ENCODE data around the gene C11orf21. TPM values are rescaled to one million over a fixed set of nuclear protein-coding genes. Genes with fewer than 3 reads are reported as not detected.

C11orf21 gene
- total and polyA plus RNA-seq, 10 of the 15 experiments (the other 5 are each of a cell fraction or from before 2014, with no cell fraction given) = 0.04 to 0.26 (median 0.11) TPM; not detected in 7

DNA sequence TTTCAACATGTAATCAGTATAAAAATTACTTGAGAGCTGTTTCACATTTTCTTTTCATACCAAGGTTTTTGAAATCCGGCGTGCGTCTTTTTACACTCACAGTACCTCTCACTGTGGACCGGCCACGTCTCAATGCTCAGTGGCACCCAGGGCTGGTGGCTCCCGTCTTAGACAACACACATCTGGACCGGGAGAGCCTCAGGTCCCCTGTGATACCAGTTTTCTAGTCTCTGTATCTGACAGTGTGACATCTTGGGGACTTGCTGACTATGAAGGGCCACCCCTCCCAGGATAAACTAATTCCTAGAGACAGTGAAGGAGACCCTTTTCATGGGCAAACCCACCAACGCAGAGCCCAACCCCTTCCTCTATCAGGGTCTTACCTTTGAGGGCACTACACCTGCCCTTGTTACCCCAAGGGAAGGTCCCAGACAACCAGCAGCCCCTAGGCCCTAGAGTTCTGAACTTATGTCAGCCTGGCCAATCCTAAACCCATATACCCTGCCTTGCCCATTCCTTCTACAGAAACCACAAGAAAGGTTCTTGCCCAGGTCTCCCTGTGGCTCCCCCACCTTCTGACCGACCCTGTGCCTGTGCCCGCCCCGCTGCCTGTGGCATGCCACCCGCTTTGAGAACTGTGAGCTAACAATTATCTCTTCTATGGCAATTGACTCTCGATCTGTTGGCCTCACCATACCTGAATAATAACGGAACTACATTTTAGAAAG, 25.3 kb downstream of the C11orf21 start (continued):
- TF ChIP-seq, protein P1, sequence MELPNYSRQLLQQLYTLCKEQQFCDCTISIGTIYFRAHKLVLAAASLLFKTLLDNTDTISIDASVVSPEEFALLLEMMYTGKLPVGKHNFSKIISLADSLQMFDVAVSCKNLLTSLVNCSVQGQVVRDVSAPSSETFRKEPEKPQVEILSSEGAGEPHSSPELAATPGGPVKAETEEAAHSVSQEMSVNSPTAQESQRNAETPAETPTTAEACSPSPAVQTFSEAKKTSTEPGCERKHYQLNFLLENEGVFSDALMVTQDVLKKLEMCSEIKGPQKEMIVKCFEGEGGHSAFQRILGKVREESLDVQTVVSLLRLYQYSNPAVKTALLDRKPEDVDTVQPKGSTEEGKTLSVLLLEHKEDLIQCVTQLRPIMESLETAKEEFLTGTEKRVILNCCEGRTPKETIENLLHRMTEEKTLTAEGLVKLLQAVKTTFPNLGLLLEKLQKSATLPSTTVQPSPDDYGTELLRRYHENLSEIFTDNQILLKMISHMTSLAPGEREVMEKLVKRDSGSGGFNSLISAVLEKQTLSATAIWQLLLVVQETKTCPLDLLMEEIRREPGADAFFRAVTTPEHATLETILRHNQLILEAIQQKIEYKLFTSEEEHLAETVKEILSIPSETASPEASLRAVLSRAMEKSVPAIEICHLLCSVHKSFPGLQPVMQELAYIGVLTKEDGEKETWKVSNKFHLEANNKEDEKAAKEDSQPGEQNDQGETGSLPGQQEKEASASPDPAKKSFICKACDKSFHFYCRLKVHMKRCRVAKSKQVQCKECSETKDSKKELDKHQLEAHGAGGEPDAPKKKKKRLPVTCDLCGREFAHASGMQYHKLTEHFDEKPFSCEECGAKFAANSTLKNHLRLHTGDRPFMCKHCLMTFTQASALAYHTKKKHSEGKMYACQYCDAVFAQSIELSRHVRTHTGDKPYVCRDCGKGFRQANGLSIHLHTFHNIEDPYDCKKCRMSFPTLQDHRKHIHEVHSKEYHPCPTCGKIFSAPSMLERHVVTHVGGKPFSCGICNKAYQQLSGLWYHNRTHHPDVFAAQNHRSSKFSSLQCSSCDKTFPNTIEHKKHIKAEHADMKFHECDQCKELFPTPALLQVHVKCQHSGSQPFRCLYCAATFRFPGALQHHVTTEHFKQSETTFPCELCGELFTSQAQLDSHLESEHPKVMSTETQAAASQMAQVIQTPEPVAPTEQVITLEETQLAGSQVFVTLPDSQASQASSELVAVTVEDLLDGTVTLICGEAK (IDR thresholded peaks at IDR 0.05; ENCODE audit: borderline replicate concordance) = no peak
- no peak for TF ChIP-seq SIX5 (IDR thresholded peaks at IDR 0.05; ENCODE audit: low read depth, low read length, severe bottlenecking)
- TF ChIP-seq, protein P2, sequence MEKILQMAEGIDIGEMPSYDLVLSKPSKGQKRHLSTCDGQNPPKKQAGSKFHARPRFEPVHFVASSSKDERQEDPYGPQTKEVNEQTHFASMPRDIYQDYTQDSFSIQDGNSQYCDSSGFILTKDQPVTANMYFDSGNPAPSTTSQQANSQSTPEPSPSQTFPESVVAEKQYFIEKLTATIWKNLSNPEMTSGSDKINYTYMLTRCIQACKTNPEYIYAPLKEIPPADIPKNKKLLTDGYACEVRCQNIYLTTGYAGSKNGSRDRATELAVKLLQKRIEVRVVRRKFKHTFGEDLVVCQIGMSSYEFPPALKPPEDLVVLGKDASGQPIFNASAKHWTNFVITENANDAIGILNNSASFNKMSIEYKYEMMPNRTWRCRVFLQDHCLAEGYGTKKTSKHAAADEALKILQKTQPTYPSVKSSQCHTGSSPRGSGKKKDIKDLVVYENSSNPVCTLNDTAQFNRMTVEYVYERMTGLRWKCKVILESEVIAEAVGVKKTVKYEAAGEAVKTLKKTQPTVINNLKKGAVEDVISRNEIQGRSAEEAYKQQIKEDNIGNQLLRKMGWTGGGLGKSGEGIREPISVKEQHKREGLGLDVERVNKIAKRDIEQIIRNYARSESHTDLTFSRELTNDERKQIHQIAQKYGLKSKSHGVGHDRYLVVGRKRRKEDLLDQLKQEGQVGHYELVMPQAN (conservative IDR thresholded peaks at IDR 0.05) = no peak
- no peak for TF ChIP-seq YBX1 (IDR thresholded peaks at IDR 0.05)
- TF ChIP-seq, protein P3, sequence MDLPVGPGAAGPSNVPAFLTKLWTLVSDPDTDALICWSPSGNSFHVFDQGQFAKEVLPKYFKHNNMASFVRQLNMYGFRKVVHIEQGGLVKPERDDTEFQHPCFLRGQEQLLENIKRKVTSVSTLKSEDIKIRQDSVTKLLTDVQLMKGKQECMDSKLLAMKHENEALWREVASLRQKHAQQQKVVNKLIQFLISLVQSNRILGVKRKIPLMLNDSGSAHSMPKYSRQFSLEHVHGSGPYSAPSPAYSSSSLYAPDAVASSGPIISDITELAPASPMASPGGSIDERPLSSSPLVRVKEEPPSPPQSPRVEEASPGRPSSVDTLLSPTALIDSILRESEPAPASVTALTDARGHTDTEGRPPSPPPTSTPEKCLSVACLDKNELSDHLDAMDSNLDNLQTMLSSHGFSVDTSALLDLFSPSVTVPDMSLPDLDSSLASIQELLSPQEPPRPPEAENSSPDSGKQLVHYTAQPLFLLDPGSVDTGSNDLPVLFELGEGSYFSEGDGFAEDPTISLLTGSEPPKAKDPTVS (IDR thresholded peaks at IDR 0.05; ENCODE audit: low read depth, low read length) = no peak
- TF ChIP-seq IKZF1 (conservative IDR thresholded peaks at IDR 0.05) = no peak
- no peak for TF ChIP-seq FOS (IDR thresholded peaks at IDR 0.05; ENCODE audit: borderline replicate concordance, extremely low read depth, insufficient read length)
- no peak for TF ChIP-seq RFX5 (IDR thresholded peaks at IDR 0.05; ENCODE audit: low read depth, low read length)
- no peak for TF ChIP-seq CHD4 (IDR thresholded peaks at IDR 0.05)
- TF ChIP-seq, protein P4, sequence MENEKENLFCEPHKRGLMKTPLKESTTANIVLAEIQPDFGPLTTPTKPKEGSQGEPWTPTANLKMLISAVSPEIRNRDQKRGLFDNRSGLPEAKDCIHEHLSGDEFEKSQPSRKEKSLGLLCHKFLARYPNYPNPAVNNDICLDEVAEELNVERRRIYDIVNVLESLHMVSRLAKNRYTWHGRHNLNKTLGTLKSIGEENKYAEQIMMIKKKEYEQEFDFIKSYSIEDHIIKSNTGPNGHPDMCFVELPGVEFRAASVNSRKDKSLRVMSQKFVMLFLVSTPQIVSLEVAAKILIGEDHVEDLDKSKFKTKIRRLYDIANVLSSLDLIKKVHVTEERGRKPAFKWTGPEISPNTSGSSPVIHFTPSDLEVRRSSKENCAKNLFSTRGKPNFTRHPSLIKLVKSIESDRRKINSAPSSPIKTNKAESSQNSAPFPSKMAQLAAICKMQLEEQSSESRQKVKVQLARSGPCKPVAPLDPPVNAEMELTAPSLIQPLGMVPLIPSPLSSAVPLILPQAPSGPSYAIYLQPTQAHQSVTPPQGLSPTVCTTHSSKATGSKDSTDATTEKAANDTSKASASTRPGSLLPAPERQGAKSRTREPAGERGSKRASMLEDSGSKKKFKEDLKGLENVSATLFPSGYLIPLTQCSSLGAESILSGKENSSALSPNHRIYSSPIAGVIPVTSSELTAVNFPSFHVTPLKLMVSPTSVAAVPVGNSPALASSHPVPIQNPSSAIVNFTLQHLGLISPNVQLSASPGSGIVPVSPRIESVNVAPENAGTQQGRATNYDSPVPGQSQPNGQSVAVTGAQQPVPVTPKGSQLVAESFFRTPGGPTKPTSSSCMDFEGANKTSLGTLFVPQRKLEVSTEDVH (IDR thresholded peaks at IDR 0.05; ENCODE audit: low read depth, partially characterized antibody) = no peak
- no peak for TF ChIP-seq EGR1 (IDR thresholded peaks at IDR 0.05; ENCODE audit: borderline replicate concordance in 1 of 2, low read depth in 2 of 2, low read length in 2 of 2)
- no peak for TF ChIP-seq CEBPB (IDR thresholded peaks at IDR 0.05; ENCODE audit: borderline replicate concordance in 1 of 2, low read depth in 2 of 2, low read length in 2 of 2)
